Head of caudate nucleus (tissue), 42 donors: Measurements from ENCODE around the gene GFAP.
A peak's percentile ranks its signal among the peaks of the same experiment; 100 is the strongest.
"Not testable (repeated sequence)": the region's sequence is repeated elsewhere in the genome, so short reads cannot be mapped to it uniquely, and the experiment has no call there.

Source experiments
- DNase-seq, 42 donors: peaks; one replicate each; pipeline versions ENCODE4 v3.0.0 to v3.0.0-alpha.2; 2020 to 2021; ENCODE audit warnings: mixed read lengths in 7 of 42
- intact Hi-C: fragments of 100-400 bp; cut with DNase I; formaldehyde crosslinking; loops from one replicate; pipeline ENCODE4 v1.15.0; 2022

The GFAP gene

GRCh38 chr17:44915321-44915726, at the start of gene GFAP:
TSS of gene GFAP (minus strand) at chr17:44915500. CDS start at chr17:44915486, 14 bp downstream.
- peak in 34 of 42 donors; percentile 12 to 84 (median 58) for DNase-seq
- intact Hi-C loops = loop anchor here (5.0 kb wide), 1 partner anchor 102 kb away; no protein-coding TSS in a partner anchor

DNA sequence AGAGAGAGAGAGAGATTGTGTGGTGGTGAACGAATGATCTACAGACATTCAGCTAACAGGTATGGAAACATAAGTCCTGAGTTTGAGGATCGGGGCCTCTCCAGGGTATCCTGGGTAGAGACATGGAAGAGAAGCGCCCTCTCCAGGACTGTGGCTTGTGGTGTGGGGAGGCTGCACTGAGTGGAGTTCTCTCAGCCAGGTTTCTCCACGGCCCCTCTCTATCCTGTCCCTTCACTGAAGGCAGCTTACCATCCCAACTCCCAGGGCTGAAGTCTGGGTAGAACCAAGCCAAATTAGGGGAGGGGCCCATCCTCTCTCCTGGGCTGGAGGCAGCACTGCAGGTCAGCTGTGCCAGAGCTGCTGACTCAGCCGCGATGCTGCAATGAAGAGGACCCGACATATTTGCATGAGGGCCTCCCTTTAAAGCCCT, 46.6 kb upstream of the GFAP start:
- intact Hi-C loops = no loop called here
- no peak for DNase-seq

- intact Hi-C loops = no loop called here
- DNase-seq = no peak
Measured at GRCh38 chr17:44960691-44961090, 45.4 kb upstream of the GFAP start.

DNA sequence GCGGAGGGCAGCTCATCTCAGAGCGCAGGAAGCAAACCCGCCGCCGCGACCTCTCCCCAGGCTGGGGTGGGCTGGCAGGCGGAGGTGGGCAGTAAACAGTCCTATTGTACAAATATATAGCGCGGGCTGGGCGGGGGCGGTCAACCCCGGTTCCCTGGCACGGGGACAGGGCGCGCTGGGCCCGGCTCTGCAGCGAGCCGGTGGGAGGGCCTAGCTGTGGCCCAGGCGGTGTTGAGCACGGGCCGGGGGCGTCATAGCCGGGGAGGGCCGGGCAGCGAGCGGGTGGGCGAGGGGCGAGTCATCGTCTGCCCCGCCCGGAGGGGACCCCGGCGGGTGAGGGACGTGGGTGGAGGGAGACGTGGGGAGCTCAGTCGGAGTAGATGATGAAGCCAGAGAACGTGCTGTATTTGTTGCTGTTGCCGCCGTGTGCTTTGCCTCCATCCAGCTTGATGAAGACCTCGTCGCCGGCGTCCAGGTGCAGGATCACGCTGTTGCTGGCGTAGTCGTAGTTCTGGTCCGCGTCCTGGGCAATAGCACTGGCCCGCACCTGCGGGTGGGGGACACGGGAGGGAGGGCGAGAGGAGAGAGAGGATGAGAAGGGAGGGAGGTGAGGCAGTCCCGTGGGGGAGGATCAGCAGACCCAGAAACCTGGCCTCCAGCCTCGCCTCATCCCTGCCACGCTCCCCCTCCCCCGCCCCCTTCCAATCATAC, 44.7 kb upstream of the GFAP start:
- DNase-seq = no peak
- intact Hi-C loops = no loop called here

DNA sequence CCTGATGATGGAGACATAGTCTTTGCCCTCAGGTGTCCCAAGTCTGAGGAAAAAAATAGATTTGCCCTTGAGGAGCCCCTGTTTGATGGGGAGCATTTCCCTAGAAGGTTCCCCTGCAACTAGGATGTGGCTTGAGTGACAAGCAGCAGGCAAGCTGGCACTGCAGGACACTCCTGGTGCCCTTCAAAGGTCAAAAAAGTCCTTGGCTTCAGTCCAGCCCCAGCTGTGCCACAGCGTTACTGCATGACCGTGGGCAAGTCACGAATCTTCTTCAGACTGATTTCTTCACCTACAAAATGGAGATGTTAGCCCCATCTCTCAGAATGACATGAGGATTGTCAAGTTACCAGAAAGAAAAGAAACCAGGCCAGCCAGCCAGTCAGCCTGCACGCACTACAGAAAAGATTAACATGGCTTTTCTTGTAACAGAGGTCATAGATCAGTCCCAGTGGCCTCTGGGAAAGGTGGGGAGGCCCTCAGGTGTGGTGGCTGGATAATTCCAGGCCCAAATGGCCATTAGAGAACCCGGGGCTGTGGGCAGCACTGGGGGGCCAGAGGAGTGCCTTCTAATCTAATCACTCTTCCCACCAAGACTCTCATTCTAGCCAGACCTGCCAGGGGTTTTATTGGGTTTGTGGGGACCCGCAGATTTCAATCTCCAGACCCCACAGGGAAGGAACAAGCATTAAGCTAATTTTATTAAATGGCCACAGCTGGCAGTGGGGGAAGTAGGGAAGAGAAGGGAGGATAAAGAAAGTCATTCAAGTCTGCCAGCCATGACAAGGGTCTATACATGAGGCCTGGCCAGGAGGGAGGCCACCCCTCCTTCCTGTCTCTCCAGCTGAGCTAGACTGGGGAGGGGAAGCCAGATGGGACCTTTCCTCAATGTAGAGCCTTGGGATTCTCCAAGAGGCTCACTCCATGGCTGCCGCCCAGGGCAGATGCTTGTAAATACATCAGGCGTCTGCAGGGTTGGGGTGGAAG, 42.0 kb upstream of the GFAP start:
- intact Hi-C loops = no loop called here
- peak in 22 of 42 donors; percentile 13 to 67 (median 41) for DNase-seq

DNA sequence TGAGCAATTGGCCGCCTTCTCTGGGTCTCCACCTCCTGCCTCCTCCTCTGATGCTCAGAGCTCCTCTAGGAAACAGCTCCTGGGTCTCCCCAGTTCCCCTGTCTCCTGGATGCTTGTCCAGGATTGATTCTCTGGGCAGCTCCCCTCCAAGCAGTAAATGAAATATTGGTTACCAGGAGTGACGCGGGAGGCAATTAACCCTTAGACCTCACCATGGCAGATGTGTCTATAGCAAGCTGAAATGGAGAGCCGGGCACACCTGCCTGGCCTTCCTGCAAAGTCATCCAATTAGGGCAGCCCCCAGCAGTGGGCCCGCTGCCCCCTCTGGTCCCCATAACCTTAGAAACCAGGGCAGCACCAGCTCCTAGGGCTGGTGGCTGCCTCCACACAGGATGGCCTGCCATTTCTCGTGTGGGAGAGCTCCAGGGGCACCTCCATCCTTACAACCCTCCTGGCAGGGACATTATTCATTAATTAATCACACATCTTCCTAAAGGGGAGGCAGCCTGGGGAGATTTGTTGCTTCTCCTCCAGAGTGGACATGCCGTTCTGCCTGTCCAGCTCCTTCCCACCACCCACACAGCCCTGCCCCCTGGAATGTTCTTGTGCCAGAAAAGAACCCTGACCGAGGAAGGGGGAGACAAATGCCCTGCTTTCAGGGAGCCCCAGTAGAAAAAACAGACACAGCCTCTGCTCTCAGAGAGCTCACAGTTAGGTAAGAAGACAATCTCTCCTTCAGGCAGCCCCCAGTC, 40.5 kb upstream of the GFAP start:
- intact Hi-C loops = no loop called here
- peak in 1 of 42 donors; percentile 18 for DNase-seq

DNA sequence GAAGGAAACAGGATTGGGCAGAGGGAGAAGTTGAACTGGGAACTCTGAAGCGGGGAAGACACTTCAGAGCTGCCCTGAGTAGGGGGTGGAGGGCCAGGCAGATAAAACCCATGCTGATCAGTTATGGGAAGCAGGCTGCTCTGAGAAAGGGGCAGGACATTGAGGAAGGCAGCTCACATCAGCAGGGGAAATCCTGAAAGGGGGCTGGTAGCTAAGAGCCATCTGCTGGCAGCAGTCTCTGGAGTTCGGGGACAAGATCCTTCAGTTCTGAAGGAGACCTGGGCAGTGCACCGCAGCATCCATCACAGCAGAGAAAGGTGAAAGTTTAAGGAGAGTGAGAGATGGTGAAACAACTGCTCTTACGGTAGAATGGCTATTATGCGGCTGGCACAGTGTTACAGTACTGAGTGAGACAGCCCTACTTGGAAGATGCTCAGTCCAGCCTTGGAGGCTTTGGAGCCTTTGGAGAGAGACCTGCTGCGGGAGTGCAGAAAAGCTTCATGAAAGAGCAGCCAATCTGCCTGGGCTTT, 37.7 kb upstream of the GFAP start:
- DNase-seq = peak in 1 of 42 donors; percentile 5
- intact Hi-C loops = no loop called here

GRCh38 chr17:44948315-44948795, 33.1 kb upstream of the GFAP start:
- intact Hi-C loops = no loop called here

DNA sequence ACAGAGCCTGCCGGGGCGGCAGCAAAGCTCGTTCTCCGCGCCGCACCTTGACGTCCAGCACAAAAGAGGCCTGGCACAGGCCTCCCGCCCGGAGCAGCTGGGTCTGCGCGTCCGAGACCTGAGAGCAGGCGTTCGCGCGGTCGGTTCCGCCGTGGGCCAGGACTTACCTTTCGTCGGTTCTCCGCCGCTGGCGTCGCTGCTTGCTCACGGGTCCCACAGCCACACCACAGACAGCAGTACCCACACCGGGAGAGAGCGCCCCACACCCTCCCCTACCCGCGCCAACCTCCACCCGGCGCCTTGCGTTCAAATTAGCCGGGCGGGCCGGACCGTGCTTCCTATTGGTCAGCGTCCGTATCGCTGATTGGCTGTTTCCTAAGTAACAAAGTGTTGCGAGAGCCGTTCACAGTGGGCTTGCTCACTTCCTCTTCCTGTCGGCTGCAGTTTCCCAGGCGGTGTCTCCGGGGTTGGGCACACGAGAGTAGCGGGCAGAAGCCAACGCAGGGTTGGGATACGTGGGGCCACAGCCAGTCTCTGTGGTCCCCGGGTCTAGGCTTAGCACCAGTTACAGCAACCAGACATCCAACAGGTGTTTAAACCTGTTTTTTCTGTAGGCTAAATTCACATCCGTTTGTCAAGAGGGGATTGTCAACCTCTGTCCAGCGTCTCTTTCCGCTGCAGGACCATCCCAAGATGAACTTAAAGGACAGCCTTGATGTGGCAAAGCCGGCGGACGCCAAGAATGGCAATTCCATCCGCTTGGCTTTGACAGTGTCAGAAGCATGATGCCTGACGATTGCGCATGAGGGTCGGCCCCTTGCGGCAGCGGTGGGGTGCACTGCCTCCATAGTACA, 32.4 kb upstream of the GFAP start, which contains the start of gene KIF18B:
KIF18B (minus strand) TSS at position 313 of the 854 bp plus-strand sequence. CDS start 11,429 bp downstream, outside the sequence.
- intact Hi-C loops = no loop called here

More at GRCh38 chr17:44948315-44948795, 33.1 kb upstream of the GFAP start:
- DNase-seq = no peak

DNA sequence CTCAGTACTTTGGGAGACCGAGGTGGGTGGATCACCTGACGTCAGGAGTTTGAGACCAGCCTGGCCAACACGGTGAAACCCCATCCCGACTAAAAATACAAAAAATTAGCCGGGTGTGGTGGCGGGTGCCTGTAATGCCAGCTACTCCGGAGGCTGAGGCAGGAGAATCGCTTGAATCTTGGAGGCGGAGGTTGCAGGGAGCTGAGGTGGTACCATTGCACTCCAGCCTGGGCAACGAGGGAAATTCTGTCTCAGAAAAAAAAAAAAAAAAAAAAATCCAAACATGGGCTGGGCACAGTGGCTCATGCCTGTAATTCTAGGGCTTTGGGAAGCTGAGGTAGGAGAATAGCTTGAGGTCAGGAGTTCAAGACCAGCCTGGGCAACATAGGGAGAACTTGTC, 30.4 kb upstream of the GFAP start:
- DNase-seq, intact Hi-C loops: not testable (repeated sequence)

More for the DNA sequence above, 32.4 kb upstream of the GFAP start, which contains the start of gene KIF18B:
- peak; percentile 78 to 96 (median 89) for DNase-seq

- intact Hi-C loops = no loop called here
- peak in 1 of 42 donors; percentile 27 for DNase-seq
Measured at GRCh38 chr17:44942456-44942855, 27.2 kb upstream of the GFAP start.

DNA sequence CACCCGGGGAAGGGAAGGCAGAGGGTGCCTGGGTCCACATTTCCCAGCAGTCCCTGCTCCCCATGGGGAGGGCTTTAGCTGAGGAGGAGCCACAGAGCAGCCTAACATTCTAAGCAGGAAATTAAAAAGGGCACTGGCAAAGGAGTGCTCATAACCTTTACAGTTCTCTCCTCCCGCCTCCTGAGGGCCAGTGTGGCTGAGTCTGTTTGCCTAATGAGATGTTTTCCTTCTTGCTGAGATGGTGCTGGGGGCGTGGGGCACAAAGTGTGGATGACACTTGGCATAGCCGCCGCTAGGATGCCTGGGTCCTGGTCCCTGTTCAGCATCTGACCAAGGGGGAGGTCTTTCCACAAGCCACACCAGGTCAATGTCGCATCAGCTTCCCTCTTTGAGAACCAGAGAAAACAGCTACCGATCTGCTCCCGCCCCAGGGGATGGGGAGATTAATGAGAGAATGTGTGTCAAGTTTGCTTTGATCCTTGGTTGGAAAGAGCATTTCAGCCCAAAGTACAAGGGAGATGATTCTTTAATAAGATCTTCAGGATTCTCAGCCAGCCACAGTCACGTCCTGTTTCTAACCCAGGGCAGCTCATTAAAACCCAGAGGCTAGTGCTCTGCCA, 26.5 kb upstream of the GFAP start:
- intact Hi-C loops = no loop called here
- peak in 1 of 42 donors; percentile 14 for DNase-seq

DNA sequence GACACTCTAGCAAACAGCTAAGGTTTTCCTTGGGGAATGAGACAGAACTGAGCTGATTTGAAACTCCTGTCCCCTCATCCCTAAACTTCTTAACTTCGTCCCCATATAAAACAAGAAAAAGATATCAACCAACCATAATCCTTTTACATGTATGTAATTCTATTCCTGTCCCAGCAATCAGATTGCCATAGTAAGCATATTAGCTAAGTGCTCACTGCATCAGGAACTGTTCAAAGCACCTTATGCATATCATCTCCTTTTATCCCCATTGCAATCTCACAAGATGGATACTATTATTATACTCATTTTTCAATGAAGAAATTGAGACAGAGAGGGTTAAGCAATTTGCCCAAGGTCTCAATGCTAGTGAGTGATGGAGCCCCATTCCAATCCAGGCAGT, 25.5 kb upstream of the GFAP start:
- intact Hi-C loops = no loop called here
- DNase-seq = no peak

GRCh38 chr17:44940317-44940716, 25.0 kb upstream of the GFAP start:
- DNase-seq = no peak
- intact Hi-C loops = no loop called here

- intact Hi-C loops = no loop called here
- DNase-seq = peak in 1 of 42 donors; percentile 21
Measured at GRCh38 chr17:44935116-44935515, 19.8 kb upstream of the GFAP start.

- DNase-seq = no peak
- intact Hi-C loops = no loop called here
Measured at GRCh38 chr17:44934745-44935105, 19.4 kb upstream of the GFAP start.
